Cerebellar cortex (tissue), 1 donor: Measurements from ENCODE around the gene APOL3.
"Not testable (repeated sequence)": the region's sequence is repeated elsewhere in the genome, so short reads cannot be mapped to it uniquely, and the experiment has no call there.

ENCODE experiments used
- DNase-seq: peaks from one replicate; pipeline ENCODE4 v3.0.0-alpha.2; 2015; ENCODE audit warnings: low spot score

Gene APOL3

GRCh38 chr22:36100908-36101307 is 59.6 kb downstream of the APOL3 start:
- DNase-seq: not testable (repeated sequence)

GRCh38 chr22:36100134-36100824 is 60.3 kb downstream of the APOL3 start:
- DNase-seq: no peak

- DNase-seq: not testable (repeated sequence)
Measured at GRCh38 chr22:36099561-36099960, 61.0 kb downstream of the APOL3 start.

GRCh38 chr22:36097880-36098279 is 62.7 kb downstream of the APOL3 start:
- no peak for DNase-seq

- DNase-seq: not testable (repeated sequence)
Measured at GRCh38 chr22:36090772-36091171, 69.8 kb downstream of the APOL3 start.
